GM12878 (cell line): ENCODE measurements around the gene CSF3. TPM values are rescaled to one million over a fixed set of nuclear protein-coding genes. Genes with fewer than 3 reads are reported as not detected.

Source experiments
- ATAC-seq: fragments of 200-7000 bp; cut with Tn5 transposase; 3 replicates; pipeline ENCODE4 v1.9.1; 2020; ENCODE audit warnings: mild to moderate bottlenecking, moderate library complexity
- BruUV-seq: library from RNA; stranded (reverse); fragments of 400-500 nt; replicated peaks from 2 replicates; lab custom pipeline; 2021; lab: Mats Ljungman, UMichigan
- CTCF ChIA-PET: fragments of 300-600 bp; sonication (Branson Sonifier 250); formaldehyde crosslinking; extraction: SDS; loops from one replicate; lab custom pipeline; 2021; ENCODE audit warnings: inconsistent platforms; lab: Yijun Ruan, JAX
- POLR2A ChIA-PET: fragments of 350-600 bp; formaldehyde crosslinking; extraction: SDS; loops from one replicate; lab custom pipeline; 2021; ENCODE audit warnings: inconsistent platforms; lab: Charles Lee
- RAD21 ChIA-PET: fragments of 300-600 bp; sonication (Branson Sonifier 250); formaldehyde crosslinking; loops from one replicate; lab custom pipeline; 2023; ENCODE audit warnings: antibody characterized with exemption; ENCODE audit not compliant: unreplicated experiment; lab: Charles Lee
- SMC1A ChIA-PET: fragments of 300-600 bp; sonication (Branson Sonifier 250); formaldehyde crosslinking; loops from one replicate; lab custom pipeline; 2023; ENCODE audit not compliant: unreplicated experiment, uncharacterized antibody; lab: Charles Lee
- DNase-seq: peaks from one replicate; pipeline ENCODE4 v3.0.0-alpha.2; 2011; ENCODE audit warnings: low read depth, low spot score
- FAIRE-seq: peaks from 3 replicates; lab custom pipeline; 2011; peaks lifted over from hg19 to GRCh38; lab: Jason Lieb, UNC
- H2AFZ ChIP-seq: 2 replicates; pipeline ENCODE4 v1.6.0; 2011; ENCODE audit warnings: low read depth, low read length, control low read depth; ENCODE audit not compliant: control insufficient read depth
- H3K27ac ChIP-seq: 2 replicates; pipeline ENCODE4 v1.5.1; 2011; ENCODE audit warnings: control low read depth; ENCODE audit not compliant: control insufficient read depth, insufficient read depth
- H3K27me3 ChIP-seq, 2 experiments: replicated peaks in 1 of 2; 2 replicates each; pipeline versions ENCODE4 v1.6.0 to v1.6.1; 2011; ENCODE audit warnings: low read length in 1 of 2; ENCODE audit not compliant: control insufficient read depth in 2 of 2, insufficient read depth in 2 of 2
- H3K36me3 ChIP-seq, 2 experiments: 2 replicates each; pipeline ENCODE4 v1.5.1; 2011; ENCODE audit warnings: low read length in 1 of 2; ENCODE audit not compliant: control insufficient read depth in 2 of 2, insufficient read depth in 2 of 2
- H3K4me1 ChIP-seq: 2 replicates; pipeline ENCODE4 v1.6.1; 2011; ENCODE audit warnings: mild to moderate bottlenecking, low read length, moderate library complexity, mixed read lengths; ENCODE audit not compliant: control insufficient read depth, insufficient read depth
- H3K4me2 ChIP-seq: 2 replicates; pipeline ENCODE4 v1.6.0; 2011; ENCODE audit warnings: control low read depth; ENCODE audit not compliant: control insufficient read depth, insufficient read depth
- H3K4me3 ChIP-seq: fragments of 200-600 bp; sonication (generic); 2 replicates; pipeline ENCODE4 v1.5.1; 2016
- H3K79me2 ChIP-seq: 2 replicates; pipeline ENCODE4 v1.6.0; 2011; ENCODE audit warnings: low read length; ENCODE audit not compliant: control insufficient read depth, insufficient read depth
- H3K9ac ChIP-seq: 2 replicates; pipeline ENCODE4 v1.8.0; 2011; ENCODE audit warnings: low read length, control low read depth, mixed read lengths; ENCODE audit not compliant: control insufficient read depth, insufficient read depth
- H3K9me3 ChIP-seq: replicated peaks from 3 replicates; pipeline ENCODE4 v1.5.1; 2011; ENCODE audit warnings: mild to moderate bottlenecking, low read length; ENCODE audit not compliant: control insufficient read depth, insufficient read depth
- H4K20me1 ChIP-seq: 2 replicates; pipeline ENCODE4 v1.6.0; 2011; ENCODE audit not compliant: control insufficient read depth, insufficient read depth
- BMI1 ChIP-seq: fragments of 450-650 bp; IDR thresholded peaks from 2 replicates; pipeline ENCODE4 v1.6.1; 2016; ENCODE audit warnings: mild to moderate bottlenecking, moderate library complexity, borderline replicate concordance
- HDGF ChIP-seq: fragments of 450-650 bp; IDR thresholded peaks from 2 replicates; pipeline ENCODE4 v1.6.1; 2016; ENCODE audit warnings: antibody characterized with exemption
- JUND ChIP-seq: IDR thresholded peaks from 2 replicates; pipeline ENCODE4 v1.6.1; 2012; ENCODE audit warnings: low read depth, mild to moderate bottlenecking, low read length, improper control_type of control experiment, moderate library complexity
- RAD21 ChIP-seq: IDR thresholded peaks from 2 replicates; pipeline ENCODE4 v1.6.1; 2011; ENCODE audit warnings: mild to moderate bottlenecking, low read depth, low read length, moderate library complexity; ENCODE audit not compliant: insufficient read depth
- RBBP5 ChIP-seq: fragments of 200-600 bp; sonication (generic); conservative IDR thresholded peaks from 2 replicates; pipeline ENCODE4 v1.6.1; 2016
- ZBTB11 ChIP-seq: fragments of 450-650 bp; formaldehyde crosslinking; IDR thresholded peaks from 2 replicates; pipeline ENCODE4 v1.5.0; 2022; ENCODE audit warnings: mild to moderate bottlenecking, missing genetic modification characterization
- WGBS: methylation state at CpG from one replicate; pipeline ENCODE4 v1.1.6; 2016; ENCODE audit warnings: low lambda C conversion rate; ENCODE audit not compliant: insufficient replicate concordance, insufficient coverage; ENCODE audit errors: missing lambda C conversion rate; 5-methylcytosine and 5-hydroxymethylcytosine counted together
- in situ Hi-C: fragments of 300-500 bp; cut with MboI; formaldehyde crosslinking; loops from 9 replicates; pipeline ENCODE4 v1.14.3; 2018; ENCODE audit warnings: mixed read lengths
- intact Hi-C: fragments of 100-400 bp; cut with micrococcal nuclease; formaldehyde crosslinking; loops from one replicate; pipeline ENCODE4 v1.14.2; 2022; ENCODE audit not compliant: unreplicated experiment
- polyA plus RNA-seq, 11 experiments: library from polyadenylated mRNA; depleted of rRNA in 4 of 11; unstranded in 6 of 11; stranded (reverse) in 5 of 11; fragments of >200 nt; fragmentation: Nextera tagmentation in 4 of 11; fragmentation: Illumina TruSeq in 1 of 11; extraction: Ambion mirVana in 4 of 11; extraction: Trizol in 1 of 11; gene quantifications; 1 replicate in 1 of 11; 2 replicates in 10 of 11; pipeline versions ENCODE4 v1.2.1 to v1.2.3, GENCODE V29; 2011 to 2016; ENCODE audit warnings: inconsistent platforms in 2 of 11, missing spikeins in 2 of 11, low read depth in 1 of 11
- total RNA-seq, 4 experiments: library from RNA; depleted of rRNA in 3 of 4; stranded (reverse); fragments of >200 nt in 3 of 4; fragmentation: Illumina TruSeq in 1 of 4; extraction: Trizol in 1 of 4; gene quantifications; 2 replicates each; pipeline versions ENCODE4 v1.2.1 to v1.2.3, GENCODE V29; 2013 to 2021
- TF ChIP-seq, protein P1 (sequence below), 3 experiments: IDR thresholded peaks in 2 of 3; conservative IDR thresholded peaks in 1 of 3; 2 replicates each; pipeline ENCODE4 v1.5.1; 2011; ENCODE audit warnings: low read depth in 3 of 3, low read length in 3 of 3, mild to moderate bottlenecking in 3 of 3, control low read depth in 2 of 3, moderate library complexity in 2 of 3, inconsistent platforms in 1 of 3, mixed read lengths in 1 of 3; ENCODE audit not compliant: control insufficient read depth in 2 of 3, insufficient read depth in 1 of 3; ENCODE audit errors: extremely low read depth in 1 of 3
- TF ChIP-seq, protein P2 (sequence below): IDR thresholded peaks from 2 replicates; pipeline ENCODE4 v1.6.1; 2012; ENCODE audit warnings: low read depth, low read length, improper control_type of control experiment

The CSF3 gene
- total and polyA plus RNA-seq, 10 of the 15 experiments (the other 5 are each of a cell fraction or from before 2014, with no cell fraction given) = 0.09 to 0.28 (median 0.12) TPM; not detected in 5

GRCh38 chr17:39999067-39999466 lies 16.2 kb upstream of the CSF3 start:
- H3K4me3 ChIP-seq = no peak overlapping the region
- no peaks in the 10 kb centered on the region for H3K4me1 ChIP-seq
- ATAC-seq = no peak
- H2AFZ ChIP-seq = no peak overlapping the region
- no peak overlapping the region for H3K9ac ChIP-seq
- H3K9me3 ChIP-seq = no peaks in the 10 kb centered on the region
- CTCF ChIA-PET = no interaction called here
- BruUV-seq = no TSS peak
- DNase-seq = no peak
- H3K79me2 ChIP-seq = no peaks in the 10 kb centered on the region
- in situ Hi-C loops = no loop called here
- WGBS = 81% methylated on average over 4 of the region's 4 CpGs
- H3K27me3 ChIP-seq = no peaks in the 10 kb centered on the region
- H3K4me2 ChIP-seq = no peak overlapping the region
- H3K27ac ChIP-seq = no peak overlapping the region
- intact Hi-C loops = no loop called here
- RAD21 ChIA-PET = no interaction called here
- SMC1A ChIA-PET = no interaction called here
- TF ChIP-seq, protein P1, sequence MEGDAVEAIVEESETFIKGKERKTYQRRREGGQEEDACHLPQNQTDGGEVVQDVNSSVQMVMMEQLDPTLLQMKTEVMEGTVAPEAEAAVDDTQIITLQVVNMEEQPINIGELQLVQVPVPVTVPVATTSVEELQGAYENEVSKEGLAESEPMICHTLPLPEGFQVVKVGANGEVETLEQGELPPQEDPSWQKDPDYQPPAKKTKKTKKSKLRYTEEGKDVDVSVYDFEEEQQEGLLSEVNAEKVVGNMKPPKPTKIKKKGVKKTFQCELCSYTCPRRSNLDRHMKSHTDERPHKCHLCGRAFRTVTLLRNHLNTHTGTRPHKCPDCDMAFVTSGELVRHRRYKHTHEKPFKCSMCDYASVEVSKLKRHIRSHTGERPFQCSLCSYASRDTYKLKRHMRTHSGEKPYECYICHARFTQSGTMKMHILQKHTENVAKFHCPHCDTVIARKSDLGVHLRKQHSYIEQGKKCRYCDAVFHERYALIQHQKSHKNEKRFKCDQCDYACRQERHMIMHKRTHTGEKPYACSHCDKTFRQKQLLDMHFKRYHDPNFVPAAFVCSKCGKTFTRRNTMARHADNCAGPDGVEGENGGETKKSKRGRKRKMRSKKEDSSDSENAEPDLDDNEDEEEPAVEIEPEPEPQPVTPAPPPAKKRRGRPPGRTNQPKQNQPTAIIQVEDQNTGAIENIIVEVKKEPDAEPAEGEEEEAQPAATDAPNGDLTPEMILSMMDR (IDR thresholded peaks at IDR 0.05 in 2 of 3, conservative IDR thresholded peaks at IDR 0.05 in 1 of 3; ENCODE audit: control insufficient read depth in 2 of 3, extremely low read depth in 1 of 3, insufficient read depth in 1 of 3, low read depth in 3 of 3, low read length in 3 of 3) = no peak
- POLR2A ChIA-PET = no interaction called here
- FAIRE-seq = no peak
- peaks cover 21 to 28% of the 10 kb centered on the region in 2 experiments; a peak in 3 of 4 replicates for H3K36me3 ChIP-seq
- H4K20me1 ChIP-seq = no peaks in the 10 kb centered on the region

DNA sequence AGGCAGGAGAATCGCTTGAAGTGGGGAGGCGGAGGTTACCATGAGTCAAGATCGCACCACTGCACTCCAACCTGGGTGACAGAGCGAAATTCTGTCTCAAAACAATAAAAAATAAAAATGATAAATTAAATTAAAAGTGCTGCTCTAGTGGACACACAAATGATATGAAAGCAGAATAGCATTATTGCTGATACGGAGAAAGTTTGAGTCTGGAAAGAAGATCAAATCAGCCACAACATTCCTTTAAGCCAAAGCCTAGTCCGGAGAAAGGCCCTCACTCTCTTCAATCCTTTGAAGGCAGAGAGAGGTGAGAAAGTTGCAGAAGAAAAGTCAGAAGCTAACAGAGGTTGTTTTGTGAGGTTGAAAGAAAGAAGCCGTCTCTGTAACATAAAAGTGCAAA lies 15.1 kb upstream of the CSF3 start:
- H3K4me3 ChIP-seq = no peak overlapping the region
- no peak overlapping the region for H3K27ac ChIP-seq
- FAIRE-seq (no peak), ATAC-seq (no peak), DNase-seq (no peak)
- ChIA-PET SMC1A (no interaction called here), POLR2A (no interaction called here), CTCF (interaction anchor here (1.2 to 2.2 kb wide), 2 partner anchors 27 to 75 kb away, joined by 3 to 7 read pairs; no protein-coding TSS in a partner anchor), RAD21 (no interaction called here)
- peaks cover 12 to 20% of the 10 kb centered on the region in 2 experiments; a peak in 3 of 4 replicates for H3K36me3 ChIP-seq
- no peaks in the 10 kb centered on the region for H4K20me1 ChIP-seq
- H3K79me2 ChIP-seq = no peaks in the 10 kb centered on the region
- H3K4me2 ChIP-seq = no peak overlapping the region
- no peaks in the 10 kb centered on the region for H3K27me3 ChIP-seq
- no peaks in the 10 kb centered on the region for H3K4me1 ChIP-seq
- BruUV-seq = no TSS peak
- 85% methylated on average over 7 of the region's 7 CpGs for WGBS
- H3K9ac ChIP-seq = no peak overlapping the region
- intact Hi-C loops = no loop called here
- H3K9me3 ChIP-seq = no peaks in the 10 kb centered on the region
- in situ Hi-C loops = loop anchor here (25.0 kb wide), 1 partner anchor 287 kb away; the partner anchor contains the start of gene CDC6
- H2AFZ ChIP-seq = no peak overlapping the region
- TF ChIP-seq BMI1 (no peak), JUND (no peak), HDGF (no peak), RBBP5 (no peak), RAD21 (no peak), ZBTB11 (no peak)
- TF ChIP-seq, protein P1 (IDR thresholded peaks at IDR 0.05 in 2 of 3, conservative IDR thresholded peaks at IDR 0.05 in 1 of 3; ENCODE audit: control insufficient read depth in 2 of 3, extremely low read depth in 1 of 3, insufficient read depth in 1 of 3, low read depth in 3 of 3, low read length in 3 of 3) = no peak
- TF ChIP-seq, protein P2, sequence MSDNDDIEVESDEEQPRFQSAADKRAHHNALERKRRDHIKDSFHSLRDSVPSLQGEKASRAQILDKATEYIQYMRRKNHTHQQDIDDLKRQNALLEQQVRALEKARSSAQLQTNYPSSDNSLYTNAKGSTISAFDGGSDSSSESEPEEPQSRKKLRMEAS = no peak
